Liver (tissue), 9 donors: Measurements from ENCODE around the gene TENM3. TPM values are rescaled to one million over a fixed set of nuclear protein-coding genes. Genes with fewer than 3 reads are reported as not detected.

ENCODE experiments used
- DNase-seq: peaks from one replicate; pipeline ENCODE4 v3.0.0-alpha.2; 2017; ENCODE audit warnings: low spot score
- H3K27ac ChIP-seq, 2 donors: one replicate each; pipeline ENCODE4 v1.7.0; 2013; ENCODE audit warnings: inconsistent platforms in 2 of 2, low read length in 2 of 2, control low read depth in 1 of 2, low read depth in 1 of 2, mild to moderate bottlenecking in 1 of 2
- H3K27me3 ChIP-seq, 4 donors: one replicate each; pipeline versions ENCODE4 v1.6.1 to v1.7.0; 2013; ENCODE audit warnings: low read length in 3 of 4, inconsistent platforms in 1 of 4, mild to moderate bottlenecking in 1 of 4, moderate library complexity in 1 of 4; ENCODE audit not compliant: control insufficient read depth in 4 of 4, insufficient read depth in 4 of 4
- H3K36me3 ChIP-seq, 4 donors: one replicate each; pipeline versions ENCODE4 v1.6.1 to v1.7.0; 2013; ENCODE audit warnings: low read length in 3 of 4, mild to moderate bottlenecking in 3 of 4, low read depth in 1 of 4, moderate library complexity in 1 of 4; ENCODE audit not compliant: control insufficient read depth in 4 of 4, insufficient read depth in 3 of 4
- H3K4me1 ChIP-seq, 4 donors: one replicate each; pipeline versions ENCODE4 v1.6.1 to v1.7.0; 2013; ENCODE audit warnings: low read length in 3 of 4, mild to moderate bottlenecking in 3 of 4, moderate library complexity in 1 of 4; ENCODE audit not compliant: control insufficient read depth in 4 of 4, insufficient read depth in 4 of 4
- H3K4me3 ChIP-seq, 3 donors: one replicate each; pipeline versions ENCODE4 v1.6.1 to v1.7.0; 2013; ENCODE audit warnings: low read length in 3 of 3, control low read depth in 1 of 3, low read depth in 1 of 3, mild to moderate bottlenecking in 1 of 3
- H3K9ac ChIP-seq, 2 donors: one replicate each; pipeline ENCODE4 v1.7.0; 2013; ENCODE audit warnings: low read length in 2 of 2, mild to moderate bottlenecking in 2 of 2, moderate library complexity in 2 of 2, control low read depth in 1 of 2, low read depth in 1 of 2
- H3K9me3 ChIP-seq, 4 donors: one replicate each; pipeline versions ENCODE4 v1.6.1 to v1.7.0; 2013; ENCODE audit warnings: low read length in 3 of 4; ENCODE audit not compliant: control insufficient read depth in 4 of 4
- ATF3 ChIP-seq: IDR thresholded peaks from 2 replicates; pipeline ENCODE4 v1.6.1; 2016; ENCODE audit warnings: antibody characterized with exemption
- CTCF ChIP-seq: fragments of 150-350 bp; IDR thresholded peaks from 2 replicates; pipeline ENCODE4 v1.5.1; 2017; ENCODE audit warnings: improper control_type of control experiment, low read depth, low read length; ENCODE audit not compliant: missing input control
- EGR1 ChIP-seq, 2 donors: IDR thresholded peaks; 2 replicates each; pipeline ENCODE4 v1.6.1; 2016 to 2018; ENCODE audit warnings: antibody characterized with exemption in 2 of 2, low read depth in 2 of 2
- FOXA1 ChIP-seq: IDR thresholded peaks from 2 replicates; pipeline ENCODE4 v1.6.1; 2016; ENCODE audit warnings: antibody characterized with exemption
- FOXA2 ChIP-seq: IDR thresholded peaks from 2 replicates; pipeline ENCODE4 v1.6.1; 2016; ENCODE audit warnings: antibody characterized with exemption
- GABPA ChIP-seq, 2 donors: IDR thresholded peaks in 1 of 2; conservative IDR thresholded peaks in 1 of 2; 2 replicates each; pipeline ENCODE4 v1.6.1; 2016; ENCODE audit warnings: antibody characterized with exemption in 2 of 2, mild to moderate bottlenecking in 1 of 2, moderate library complexity in 1 of 2
- HNF4A ChIP-seq, 2 donors: conservative IDR thresholded peaks; 2 replicates each; pipeline ENCODE4 v1.6.1; 2016; ENCODE audit warnings: antibody characterized with exemption in 2 of 2, mild to moderate bottlenecking in 2 of 2
- HNF4G ChIP-seq: IDR thresholded peaks from 2 replicates; pipeline ENCODE4 v1.6.1; 2016; ENCODE audit warnings: antibody characterized with exemption
- JUND ChIP-seq, 2 donors: IDR thresholded peaks; 2 replicates each; pipeline ENCODE4 v1.6.1; 2016; ENCODE audit warnings: antibody characterized with exemption in 2 of 2
- MAX ChIP-seq: IDR thresholded peaks from 2 replicates; pipeline ENCODE4 v1.6.1; 2016; ENCODE audit warnings: antibody characterized with exemption
- NR2F2 ChIP-seq: IDR thresholded peaks from 2 replicates; pipeline ENCODE4 v1.6.1; 2016; ENCODE audit warnings: antibody characterized with exemption
- RAD21 ChIP-seq, 2 donors: IDR thresholded peaks; 2 replicates each; pipeline ENCODE4 v1.6.1; 2016; ENCODE audit warnings: antibody characterized with exemption in 2 of 2, mild to moderate bottlenecking in 2 of 2
- RXRA ChIP-seq, 2 donors: IDR thresholded peaks; 2 replicates each; pipeline ENCODE4 v1.6.1; 2017 to 2018; ENCODE audit warnings: antibody characterized with exemption in 2 of 2, mild to moderate bottlenecking in 1 of 2
- SP1 ChIP-seq: IDR thresholded peaks from 2 replicates; pipeline ENCODE4 v1.6.1; 2018; ENCODE audit warnings: antibody characterized with exemption, mild to moderate bottlenecking
- TAF1 ChIP-seq: conservative IDR thresholded peaks from 2 replicates; pipeline ENCODE4 v1.6.1; 2016; ENCODE audit warnings: antibody characterized with exemption, mild to moderate bottlenecking
- YY1 ChIP-seq: IDR thresholded peaks from 2 replicates; pipeline ENCODE4 v1.6.1; 2016; ENCODE audit warnings: antibody characterized with exemption, mild to moderate bottlenecking
- WGBS: extraction: QIAGEN DNeasy Blood & Tissue Kit; methylation state at CpG from one replicate; pipeline ENCODE4 v1.1.7; 2013; 5-methylcytosine and 5-hydroxymethylcytosine counted together
- polyA plus RNA-seq, 2 donors: library from polyadenylated mRNA; stranded (reverse) in 1 of 2; unstranded in 1 of 2; fragments of 200-250 nt in 1 of 2; fragments of >200 nt in 1 of 2; fragmentation: Nextera tagmentation in 1 of 2; extraction: Ambion mirVana in 1 of 2; gene quantifications; one replicate each; pipeline versions ENCODE4 v1.2.1 to v1.2.3, GENCODE V29; 2013 to 2015
- total RNA-seq, 2 donors: library from RNA; depleted of rRNA; stranded (reverse); fragments of >200 nt; gene quantifications; one replicate each; pipeline ENCODE4 v1.2.3, GENCODE V29; 2014
- TF ChIP-seq, protein P1 (sequence below): IDR thresholded peaks from 2 replicates; pipeline ENCODE4 v1.6.1; 2016; ENCODE audit warnings: antibody characterized with exemption, mild to moderate bottlenecking
- TF ChIP-seq, protein P2 (sequence below): IDR thresholded peaks from 2 replicates; pipeline ENCODE4 v1.6.1; 2016; ENCODE audit warnings: antibody characterized with exemption
- donor health status: healthy.
- donor health status: healthy.
- donor health status: healthy.
- donor health status: healthy.
- donor health status: healthy.

TENM3 gene
- total and polyA plus RNA-seq, 4 donors, result 0.32 to 16.8 (median 0.70) TPM

DNA sequence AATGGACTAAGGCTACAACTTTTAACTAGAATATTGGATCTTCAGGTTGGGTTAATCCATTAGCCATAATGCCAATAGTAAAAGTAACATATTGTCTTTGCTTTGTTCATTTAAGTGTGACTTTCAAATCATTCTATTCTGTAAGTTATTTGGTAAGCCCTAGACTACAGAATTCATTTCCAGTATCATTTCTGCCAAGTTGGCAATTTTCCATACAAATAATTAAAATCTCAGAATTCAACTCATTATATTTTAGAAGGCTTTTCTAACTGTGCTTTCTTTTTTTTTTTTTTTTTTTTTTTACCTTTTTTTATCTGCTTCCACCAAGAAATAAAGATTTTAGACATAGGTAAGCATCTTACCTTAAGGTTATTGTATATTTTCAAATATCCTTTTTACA is 500.6 kb downstream of the TENM3 start (continued):
- TF ChIP-seq RXRA (IDR thresholded peaks at IDR 0.05), result no peak

- H3K9ac ChIP-seq, result no peak overlapping the region
- no peak overlapping the region for H3K27ac ChIP-seq
- no peak overlapping the region for H3K4me3 ChIP-seq
- peaks cover 0 to 6% (median under 1%) of the 10 kb centered on the region in 4 donors for H3K9me3 ChIP-seq
- no peak for DNase-seq
- H3K27me3 ChIP-seq, result no peaks in the 10 kb centered on the region
- no peaks in the 10 kb centered on the region for H3K4me1 ChIP-seq
- WGBS, result 82% methylated on average over 4 of the region's 4 CpGs
- H3K36me3 ChIP-seq, result no peaks in the 10 kb centered on the region
- no peak for TF ChIP-seq SP1
- TF ChIP-seq MAX, result no peak
- TF ChIP-seq TAF1, result no peak
Measured at GRCh38 chr4:182745237-182745636, 502.0 kb downstream of the TENM3 start.

GRCh38 chr4:182746876-182747275 is 503.7 kb downstream of the TENM3 start:
- H3K27me3 ChIP-seq, result no peaks in the 10 kb centered on the region
- H3K9me3 ChIP-seq, result peaks cover 0 to 6% (median under 1%) of the 10 kb centered on the region in 4 donors
- no peak overlapping the region for H3K27ac ChIP-seq
- no peaks in the 10 kb centered on the region for H3K4me1 ChIP-seq
- no peak for DNase-seq
- TF ChIP-seq RXRA (IDR thresholded peaks at IDR 0.05) (no peak), YY1 (no peak), EGR1 (IDR thresholded peaks at IDR 0.05; ENCODE audit: low read depth in 2 of 2) (no peak), RAD21 (IDR thresholded peaks at IDR 0.05) (no peak), FOXA1 (no peak), CTCF (no peak), FOXA2 (no peak), SP1 (no peak), GABPA (IDR thresholded peaks at IDR 0.05 in 1 of 2, conservative IDR thresholded peaks at IDR 0.05 in 1 of 2) (no peak), NR2F2 (no peak), ATF3 (no peak), MAX (no peak), HNF4G (no peak), TAF1 (no peak), HNF4A (conservative IDR thresholded peaks at IDR 0.05) (no peak), JUND (IDR thresholded peaks at IDR 0.05) (no peak)
- TF ChIP-seq, protein P1, sequence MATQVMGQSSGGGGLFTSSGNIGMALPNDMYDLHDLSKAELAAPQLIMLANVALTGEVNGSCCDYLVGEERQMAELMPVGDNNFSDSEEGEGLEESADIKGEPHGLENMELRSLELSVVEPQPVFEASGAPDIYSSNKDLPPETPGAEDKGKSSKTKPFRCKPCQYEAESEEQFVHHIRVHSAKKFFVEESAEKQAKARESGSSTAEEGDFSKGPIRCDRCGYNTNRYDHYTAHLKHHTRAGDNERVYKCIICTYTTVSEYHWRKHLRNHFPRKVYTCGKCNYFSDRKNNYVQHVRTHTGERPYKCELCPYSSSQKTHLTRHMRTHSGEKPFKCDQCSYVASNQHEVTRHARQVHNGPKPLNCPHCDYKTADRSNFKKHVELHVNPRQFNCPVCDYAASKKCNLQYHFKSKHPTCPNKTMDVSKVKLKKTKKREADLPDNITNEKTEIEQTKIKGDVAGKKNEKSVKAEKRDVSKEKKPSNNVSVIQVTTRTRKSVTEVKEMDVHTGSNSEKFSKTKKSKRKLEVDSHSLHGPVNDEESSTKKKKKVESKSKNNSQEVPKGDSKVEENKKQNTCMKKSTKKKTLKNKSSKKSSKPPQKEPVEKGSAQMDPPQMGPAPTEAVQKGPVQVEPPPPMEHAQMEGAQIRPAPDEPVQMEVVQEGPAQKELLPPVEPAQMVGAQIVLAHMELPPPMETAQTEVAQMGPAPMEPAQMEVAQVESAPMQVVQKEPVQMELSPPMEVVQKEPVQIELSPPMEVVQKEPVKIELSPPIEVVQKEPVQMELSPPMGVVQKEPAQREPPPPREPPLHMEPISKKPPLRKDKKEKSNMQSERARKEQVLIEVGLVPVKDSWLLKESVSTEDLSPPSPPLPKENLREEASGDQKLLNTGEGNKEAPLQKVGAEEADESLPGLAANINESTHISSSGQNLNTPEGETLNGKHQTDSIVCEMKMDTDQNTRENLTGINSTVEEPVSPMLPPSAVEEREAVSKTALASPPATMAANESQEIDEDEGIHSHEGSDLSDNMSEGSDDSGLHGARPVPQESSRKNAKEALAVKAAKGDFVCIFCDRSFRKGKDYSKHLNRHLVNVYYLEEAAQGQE, result no peak
- TF ChIP-seq, protein P2, sequence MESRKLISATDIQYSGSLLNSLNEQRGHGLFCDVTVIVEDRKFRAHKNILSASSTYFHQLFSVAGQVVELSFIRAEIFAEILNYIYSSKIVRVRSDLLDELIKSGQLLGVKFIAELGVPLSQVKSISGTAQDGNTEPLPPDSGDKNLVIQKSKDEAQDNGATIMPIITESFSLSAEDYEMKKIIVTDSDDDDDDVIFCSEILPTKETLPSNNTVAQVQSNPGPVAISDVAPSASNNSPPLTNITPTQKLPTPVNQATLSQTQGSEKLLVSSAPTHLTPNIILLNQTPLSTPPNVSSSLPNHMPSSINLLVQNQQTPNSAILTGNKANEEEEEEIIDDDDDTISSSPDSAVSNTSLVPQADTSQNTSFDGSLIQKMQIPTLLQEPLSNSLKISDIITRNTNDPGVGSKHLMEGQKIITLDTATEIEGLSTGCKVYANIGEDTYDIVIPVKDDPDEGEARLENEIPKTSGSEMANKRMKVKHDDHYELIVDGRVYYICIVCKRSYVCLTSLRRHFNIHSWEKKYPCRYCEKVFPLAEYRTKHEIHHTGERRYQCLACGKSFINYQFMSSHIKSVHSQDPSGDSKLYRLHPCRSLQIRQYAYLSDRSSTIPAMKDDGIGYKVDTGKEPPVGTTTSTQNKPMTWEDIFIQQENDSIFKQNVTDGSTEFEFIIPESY, result no peak
- no peak overlapping the region for H3K4me3 ChIP-seq
- whole genome bisulfite sequencing, result 92% methylated on average over 4 of the region's 4 CpGs
- no peak overlapping the region for H3K9ac ChIP-seq
- no peaks in the 10 kb centered on the region for H3K36me3 ChIP-seq
